Measurements from ENCODE around the gene METTL26. TPM values are rescaled to one million over a fixed set of nuclear protein-coding genes. Genes with fewer than 3 reads are reported as not detected.
A peak's percentile ranks its signal among the peaks of the same experiment; 100 is the strongest.

METTL26 gene
- total RNA-seq, 2 experiments from 2014 or later, result 119 to 133 TPM

GRCh38 chr16:588639-588888, 47.5 kb downstream of the METTL26 start:
- H3K27ac Mint-ChIP-seq, result peak overlapping the region; percentile 98
- peak overlapping the region; percentile 83 for H3K4me3 Mint-ChIP-seq
- ATAC-seq (peak; percentile 14), DNase-seq (peak; percentile 79)
- H3K4me1 Mint-ChIP-seq (ENCODE audit: low read depth), result peaks cover 21% of the 10 kb centered on the region
- peaks cover 13% of the 10 kb centered on the region for H3K36me3 Mint-ChIP-seq (ENCODE audit: low read depth)
- intact Hi-C loops (cut with micrococcal nuclease), result loop anchor here (10.0 kb wide), 1 partner anchor 76 kb away; the partner anchor contains the start of gene RHOT2
- POLR2A ChIA-PET, result interaction anchor here (0.7 to 1.9 kb wide), 13 partner anchors 9 to 108 kb away, joined by 3 to 8 read pairs (median 4); partner anchors contain the start of genes METTL26, PIGQ and RHOT2
- no peaks in the 10 kb centered on the region for H3K9me3 Mint-ChIP-seq
- CTCF ChIA-PET, result interaction anchor here (1.4 to 1.8 kb wide), 2 partner anchors 12 to 17 kb away, joined by 3 to 5 read pairs; no protein-coding TSS in a partner anchor
- no peak for TF ChIP-seq CTCF (IDR thresholded peaks at IDR 0.05)
- no peaks in the 10 kb centered on the region for H3K27me3 Mint-ChIP-seq

DNA sequence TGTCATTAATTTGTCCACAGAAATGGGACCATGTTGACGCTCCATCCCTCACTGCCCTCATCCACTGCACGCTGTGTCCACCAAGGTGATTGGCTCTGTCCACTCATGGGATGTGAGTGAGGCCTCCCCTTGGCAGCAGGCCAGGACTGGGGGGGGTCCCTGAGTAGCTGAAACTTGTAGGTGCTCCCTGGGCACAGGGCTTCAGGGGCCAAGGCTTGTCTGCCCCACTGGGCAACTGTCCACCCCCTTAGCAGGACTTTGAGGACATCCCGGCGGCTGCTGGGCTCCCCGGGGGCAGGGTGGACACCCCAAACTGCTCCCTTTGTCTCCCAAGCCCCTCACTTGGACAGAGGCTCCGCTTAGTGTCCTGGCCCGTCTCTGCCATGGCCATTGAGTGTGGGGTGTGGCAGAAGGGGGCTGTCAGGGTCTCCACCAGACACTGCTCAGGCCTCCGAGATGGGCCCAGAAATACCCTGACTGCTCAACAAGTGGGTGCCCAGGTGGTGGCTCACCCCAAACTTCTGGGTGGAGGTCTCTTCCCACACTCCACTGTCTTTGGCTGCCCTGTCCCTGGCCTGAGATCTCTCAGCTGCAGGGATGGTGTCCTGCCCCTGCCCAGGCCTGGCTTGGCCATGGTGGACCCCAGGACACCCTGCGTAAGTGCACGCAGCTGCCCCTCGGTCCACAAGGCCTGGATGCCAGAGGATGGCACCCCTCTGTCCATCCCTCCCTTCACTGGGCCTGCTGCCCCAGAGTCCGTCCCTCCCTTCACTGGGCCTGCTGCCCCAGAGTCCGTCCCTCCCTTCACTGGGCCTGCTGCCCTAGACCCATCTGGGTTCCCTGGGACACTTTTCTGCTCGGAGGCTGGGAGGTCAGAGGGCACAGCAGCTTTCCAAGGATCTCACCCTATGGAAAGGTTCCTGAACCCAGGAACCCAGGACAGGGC, 49.2 kb downstream of the METTL26 start:
- peaks cover 13% of the 10 kb centered on the region for H3K36me3 Mint-ChIP-seq (ENCODE audit: low read depth)
- peak overlapping the region; percentile 83 for H3K4me3 Mint-ChIP-seq
- H3K4me1 Mint-ChIP-seq (ENCODE audit: low read depth), result peaks cover 12% of the 10 kb centered on the region
- POLR2A ChIA-PET, result interaction anchor here (1.1 to 1.9 kb wide), 6 partner anchors 12 to 109 kb away, joined by 3 to 8 read pairs (median 4); partner anchors contain the start of gene METTL26
- peak overlapping the region; percentile 98 for H3K27ac Mint-ChIP-seq
- DNase-seq, result no peak
- CTCF ChIA-PET, result no interaction called here
- no peak for ATAC-seq
- intact Hi-C loops (cut with micrococcal nuclease), result loop anchor here (10.0 kb wide), 1 partner anchor 78 kb away; the partner anchor contains the start of gene RHOT2
- TF ChIP-seq CTCF (IDR thresholded peaks at IDR 0.05), result no peak
- no peaks in the 10 kb centered on the region for H3K27me3 Mint-ChIP-seq
- no peaks in the 10 kb centered on the region for H3K9me3 Mint-ChIP-seq

GRCh38 chr16:586047-586644, 50.0 kb downstream of the METTL26 start:
- CTCF ChIA-PET, result no interaction called here
- intact Hi-C loops (cut with micrococcal nuclease), result loop anchor here (10.0 kb wide), 1 partner anchor 79 kb away; the partner anchor contains the start of gene RHOT2
- no peak for TF ChIP-seq CTCF (IDR thresholded peaks at IDR 0.05)

DNA sequence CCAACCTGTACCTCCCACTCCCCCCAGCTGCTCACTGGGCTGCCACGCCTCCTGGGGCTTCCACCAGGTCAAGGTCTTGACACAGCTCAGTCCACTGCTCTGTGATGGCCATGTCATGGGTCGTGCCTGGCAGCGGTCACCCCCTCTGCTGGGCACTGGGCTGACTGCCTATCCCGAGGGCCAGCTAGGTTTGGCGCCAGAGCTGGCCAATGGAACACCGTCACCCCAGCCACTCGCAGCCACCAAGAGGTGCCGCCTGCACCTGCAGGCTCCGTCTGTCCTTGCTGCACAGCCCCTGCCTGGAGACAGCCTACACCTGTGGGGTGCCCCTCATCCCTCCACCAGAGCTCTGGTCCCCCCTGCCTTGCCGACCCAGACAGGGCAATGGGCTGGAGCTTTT, 50.8 kb downstream of the METTL26 start:
- Mint-ChIP-seq H3K36me3 (ENCODE audit: low read depth) (peaks cover 13% of the 10 kb centered on the region), H3K27ac (no peak overlapping the region), H3K4me3 (no peak overlapping the region), H3K27me3 (no peaks in the 10 kb centered on the region), H3K4me1 (ENCODE audit: low read depth) (peaks cover 4% of the 10 kb centered on the region), H3K9me3 (no peaks in the 10 kb centered on the region)
- ATAC-seq, result no peak
- no peak for TF ChIP-seq CTCF (IDR thresholded peaks at IDR 0.05)
- ChIA-PET POLR2A (interaction anchor here (1.3 kb wide), 1 partner anchor 24 kb away, joined by 3 read pairs; no protein-coding TSS in a partner anchor), CTCF (no interaction called here)
- intact Hi-C loops (cut with micrococcal nuclease), result loop anchor here (10.0 kb wide), 1 partner anchor 79 kb away; the partner anchor contains the start of gene RHOT2
- no peak for DNase-seq

More at GRCh38 chr16:586047-586644, 50.0 kb downstream of the METTL26 start:
- ATAC-seq (no peak), DNase-seq (no peak)
- Mint-ChIP-seq H3K4me1 (ENCODE audit: low read depth) (peaks cover 10% of the 10 kb centered on the region), H3K4me3 (no peak overlapping the region), H3K36me3 (ENCODE audit: low read depth) (peaks cover 13% of the 10 kb centered on the region), H3K9me3 (no peaks in the 10 kb centered on the region), H3K27me3 (no peaks in the 10 kb centered on the region), H3K27ac (no peak overlapping the region)
- POLR2A ChIA-PET, result interaction anchor here (1.3 to 1.4 kb wide), 2 partner anchors 15 to 23 kb away, joined by 3 to 4 read pairs; no protein-coding TSS in a partner anchor

Other genes with a start within 250 kb of the METTL26 start
- gene NME4, start 239.1 kb downstream of the METTL26 start, total RNA-seq, result 10 to 100 TPM; 22.9 to 24.2 TPM
- 1 to 10 TPM; 9.7 to 10.0 TPM for gene DECR2, start 234.4 kb downstream of the METTL26 start, total RNA-seq
- 10 to 100 TPM; 18.7 to 20.4 TPM for gene RAB11FIP3, start 210.7 kb downstream of the METTL26 start, total RNA-seq
- 10 to 100 TPM; 76.4 to 81.2 TPM for gene CAPN15, start 108.6 kb downstream of the METTL26 start, total RNA-seq
- gene PRR35, start 75.9 kb downstream of the METTL26 start, total RNA-seq, result not detected
- under 1 TPM; 0.41 to 0.72 TPM for gene NHLRC4, start 69.3 kb downstream of the METTL26 start, total RNA-seq
- 10 to 100 TPM; 18.5 to 18.6 TPM for gene PIGQ, start 66.3 kb downstream of the METTL26 start, total RNA-seq
- 1 to 10 TPM; 8.1 to 8.8 TPM for gene RAB40C, start 46.2 kb downstream of the METTL26 start, total RNA-seq
- gene WFIKKN1, start 5.3 kb downstream of the METTL26 start, total RNA-seq, result under 1 TPM in 1 of 2 experiments, not detected in 1; 0.25 TPM
- 10 to 100 TPM; 60.7 to 62.7 TPM for gene MCRIP2, start 5.5 kb upstream of the METTL26 start, total RNA-seq
- gene WDR90, start 13.1 kb upstream of the METTL26 start, total RNA-seq, result 10 to 100 TPM; 89.6 to 90.7 TPM
- 100 to 1,000 TPM; 110 TPM for gene RHOT2, start 31.8 kb upstream of the METTL26 start, total RNA-seq
- under 1 TPM; 0.79 to 0.89 TPM for gene RHBDL1, start 39.4 kb upstream of the METTL26 start, total RNA-seq
- 10 to 100 TPM; 57.1 to 61.7 TPM for gene STUB1, start 44.1 kb upstream of the METTL26 start, total RNA-seq
- gene JMJD8, start 48.0 kb upstream of the METTL26 start, total RNA-seq, result 10 to 100 TPM; 26.2 to 28.7 TPM
- 10 to 100 TPM; 17.6 to 18.7 TPM for gene WDR24, start 54.1 kb upstream of the METTL26 start, total RNA-seq
- gene FBXL16, start 69.5 kb upstream of the METTL26 start, total RNA-seq, result 1 to 10 TPM; 5.9 to 8.0 TPM
- 10 to 100 TPM; 37.2 to 43.1 TPM for gene METRN, start 78.8 kb upstream of the METTL26 start, total RNA-seq
- gene ANTKMT, start 84.8 kb upstream of the METTL26 start, total RNA-seq, result 10 to 100 TPM; 34.3 to 38.4 TPM
- 1 to 10 TPM; 4.6 to 5.7 TPM for gene CCDC78, start 90.1 kb upstream of the METTL26 start, total RNA-seq
- gene HAGHL, start 90.8 kb upstream of the METTL26 start, total RNA-seq, result 10 to 100 TPM; 28.8 to 32.6 TPM
- gene CIAO3, start 104.7 kb upstream of the METTL26 start, total RNA-seq, result 10 to 100 TPM; 21.3 to 25.0 TPM
- gene MSLN, start 124.4 kb upstream of the METTL26 start, total RNA-seq, result not detected
- 10 to 100 TPM; 17.1 to 18.1 TPM for gene RPUSD1, start 152.1 kb upstream of the METTL26 start, total RNA-seq
- 100 to 1,000 TPM in 1 of 2 experiments, 10 to 100 TPM in 1; 95.6 to 115 TPM for gene CHTF18, start 152.3 kb upstream of the METTL26 start, total RNA-seq
- gene GNG13, start 164.4 kb upstream of the METTL26 start, total RNA-seq, result not detected